ENCODE results near the gene KCNQ5.

GRCh38 chr6:72677740-72678139 is 55.9 kb downstream of the KCNQ5 start:
- TF ChIP-seq POLR2A (IDR thresholded peaks at IDR 0.05) (no peak), CTCF (IDR thresholded peaks at IDR 0.05) (no peak)

Data from suprapubic skin (tissue), 3 donors.